Activated T-helper 9 cell treated with anti-CD3 and anti-CD28 coated beads, Interleukin-2, amount 50 U/mL, for 16 hours (primary cell): Measurements from ENCODE around the gene PUS10.
A peak's percentile ranks its signal among the peaks of the same experiment; 100 is the strongest.
"Not testable (repeated sequence)": the region's sequence is repeated elsewhere in the genome, so short reads cannot be mapped to it uniquely, and the experiment has no call there.

Experiments
- DNase-seq: peaks from one replicate; pipeline ENCODE4 v3.0.0-alpha.2; 2020; ENCODE audit warnings: low read depth

PUS10 gene

DNA sequence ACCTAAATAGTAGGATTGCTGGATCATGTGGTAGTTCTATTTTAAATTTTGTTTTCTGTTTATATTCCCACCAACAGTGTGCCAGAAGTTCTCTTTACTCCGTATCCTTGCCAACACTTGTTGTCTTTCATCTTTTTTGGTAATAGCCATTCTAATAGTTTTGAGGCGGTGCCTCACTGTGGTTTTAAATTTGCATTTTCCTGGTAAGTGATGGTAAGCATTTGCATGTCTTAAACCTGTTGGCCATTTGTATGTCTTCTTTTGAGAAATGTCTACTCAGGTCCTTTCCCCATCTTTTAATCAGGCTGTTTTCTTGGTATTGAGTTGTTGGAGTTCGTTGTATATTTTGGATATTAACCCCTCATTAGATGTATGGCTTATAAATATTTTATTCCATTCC lies 85.1 kb downstream of the PUS10 start:
- no peak for DNase-seq

DNA sequence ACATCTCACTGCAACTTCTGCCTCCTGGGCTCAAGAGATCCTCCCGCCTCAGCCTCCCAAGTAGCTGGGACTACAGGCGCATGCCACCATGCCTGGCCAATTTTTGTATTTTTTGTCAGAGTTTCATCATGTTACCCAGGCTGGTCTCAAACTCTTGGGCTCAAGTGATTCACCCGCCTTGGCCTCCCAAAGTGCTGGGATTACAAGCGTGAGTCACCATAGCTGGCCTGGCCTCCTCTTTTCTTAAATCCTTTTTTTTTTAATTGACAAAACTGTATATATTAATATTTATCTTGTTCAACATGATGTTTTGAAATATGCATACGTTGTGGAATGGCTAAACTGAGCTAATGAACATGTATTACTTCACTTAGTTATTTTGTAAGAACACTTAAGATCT lies 86.0 kb downstream of the PUS10 start:
- not testable (repeated sequence) for DNase-seq

DNA sequence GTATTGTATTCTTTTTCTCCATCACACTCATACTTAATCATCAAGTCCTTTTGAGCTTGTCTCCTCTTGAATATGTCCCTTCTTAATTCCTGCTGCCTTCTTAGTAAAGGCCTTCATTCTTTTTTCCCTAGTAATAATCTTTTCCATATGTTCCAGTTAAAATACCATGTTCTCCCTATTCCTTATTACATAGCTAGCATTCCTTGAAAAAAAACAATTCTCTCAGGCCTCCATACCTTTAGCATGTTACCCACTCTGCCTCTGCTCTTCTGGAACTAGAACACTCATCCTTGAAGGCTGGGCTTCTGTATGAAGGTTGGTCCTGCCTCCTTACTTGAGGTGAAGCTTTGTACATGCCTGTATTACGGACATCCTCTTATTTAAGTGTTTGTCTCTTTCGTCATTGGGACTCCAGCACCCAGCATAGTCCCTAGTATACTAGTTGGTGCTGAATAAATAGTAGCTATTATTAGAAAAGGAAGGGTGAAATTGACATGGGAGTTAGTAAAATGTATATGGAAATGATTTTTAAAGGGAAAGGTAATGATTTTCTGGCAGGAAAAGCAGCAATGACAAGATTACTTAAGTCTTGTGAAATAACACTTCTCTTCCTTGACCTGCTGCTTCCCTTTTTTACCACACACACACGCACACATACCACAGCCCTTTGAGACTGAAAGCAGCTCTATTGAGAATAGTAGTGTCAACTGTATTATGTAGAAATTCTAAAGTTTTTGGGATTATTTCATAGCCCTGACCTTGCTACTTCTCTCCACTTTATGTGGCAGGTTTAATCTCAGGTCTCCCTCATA lies 91.1 kb downstream of the PUS10 start:
- DNase-seq, result no peak

DNA sequence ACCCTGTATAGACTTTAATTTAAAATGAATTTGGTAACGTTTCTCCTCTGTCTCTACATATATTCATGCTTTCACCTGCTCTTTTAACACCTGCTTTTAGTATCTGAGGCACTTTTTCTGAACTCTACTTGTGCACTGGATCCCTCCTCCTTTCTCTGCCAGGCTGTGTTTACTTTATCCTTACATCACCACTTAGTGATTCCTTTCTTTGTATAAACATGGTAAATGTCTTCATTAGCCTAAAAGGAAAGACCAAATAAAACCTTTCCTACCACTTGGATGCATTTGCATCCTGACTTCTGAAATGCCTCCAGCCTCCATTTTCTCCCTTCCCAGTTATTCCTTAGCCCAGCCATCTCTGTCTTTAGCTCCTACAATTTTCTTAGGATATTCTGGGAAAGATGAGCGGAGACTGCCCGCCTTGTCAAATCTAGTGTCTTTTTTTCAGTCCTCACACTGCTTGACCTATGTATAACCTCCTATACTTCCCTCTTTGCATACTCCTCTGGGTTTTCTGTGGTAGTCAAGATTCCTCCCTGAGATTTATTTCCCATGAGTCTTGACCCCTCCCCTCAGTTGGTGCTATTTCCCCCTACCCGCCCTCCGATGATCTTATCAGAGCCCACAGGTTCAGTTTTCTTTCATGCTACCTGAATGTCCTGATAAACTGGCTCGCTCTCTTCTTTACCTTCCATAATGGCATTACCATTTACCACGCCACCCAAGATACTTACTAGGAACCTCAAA lies 91.9 kb downstream of the PUS10 start:
- DNase-seq, result no peak

DNA sequence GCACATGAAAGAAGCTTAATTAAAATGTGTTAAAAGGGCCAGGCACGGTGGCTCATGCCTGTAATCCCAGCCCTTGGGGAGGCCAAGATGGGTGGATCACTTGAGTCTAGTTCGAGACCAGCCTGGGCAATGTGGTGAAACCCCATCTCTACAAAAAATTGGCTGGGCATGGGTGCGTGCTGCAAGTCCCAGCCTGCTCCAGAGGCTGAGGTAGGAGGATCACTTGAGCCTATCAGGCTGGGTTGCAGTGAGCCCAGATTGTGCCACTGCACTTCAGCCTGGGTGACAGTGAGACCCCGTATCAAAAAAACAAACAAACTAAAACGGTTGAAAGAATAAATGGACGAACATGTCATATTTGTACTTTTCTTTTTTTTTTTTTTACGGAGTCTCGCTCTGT lies 110.7 kb downstream of the PUS10 start:
- no peak for DNase-seq

DNA sequence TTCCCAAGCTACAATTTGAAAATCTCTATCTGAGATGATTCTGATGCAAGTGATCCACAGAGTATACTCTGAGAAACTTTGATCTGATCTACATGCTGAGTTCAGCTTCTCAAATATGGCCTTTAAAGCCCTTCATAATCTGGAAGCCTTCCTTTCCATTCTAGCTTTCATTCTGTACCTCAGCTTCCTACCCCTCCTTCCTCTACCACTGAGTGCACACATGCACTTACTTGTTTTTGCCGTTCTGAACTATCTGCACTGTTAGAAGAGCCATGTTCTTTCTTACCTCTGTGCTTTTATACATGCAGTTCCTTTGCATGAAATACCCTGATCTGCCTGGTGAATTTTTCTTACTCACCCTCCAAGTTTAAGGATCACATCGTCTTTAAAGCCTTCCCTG lies 111.7 kb downstream of the PUS10 start:
- no peak for DNase-seq

DNA sequence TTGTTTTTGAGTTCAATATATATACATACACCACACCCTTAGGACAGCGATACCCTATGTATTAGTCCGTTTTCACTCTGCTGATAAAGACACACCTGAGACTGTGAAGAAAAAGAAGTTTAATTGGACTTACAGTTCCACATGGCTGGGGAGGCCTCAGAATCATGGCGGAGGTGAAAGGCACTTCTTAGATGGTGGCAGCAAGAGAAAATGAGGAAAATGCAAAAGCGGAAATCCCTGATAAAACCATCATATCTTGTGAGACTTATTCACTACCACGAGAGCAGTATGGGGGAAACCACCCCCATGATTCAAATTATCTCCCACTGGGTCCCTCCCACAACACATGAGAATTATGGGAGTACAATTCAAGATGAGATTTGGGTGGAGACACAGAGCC lies 112.2 kb downstream of the PUS10 start:
- not testable (repeated sequence) for DNase-seq

DNA sequence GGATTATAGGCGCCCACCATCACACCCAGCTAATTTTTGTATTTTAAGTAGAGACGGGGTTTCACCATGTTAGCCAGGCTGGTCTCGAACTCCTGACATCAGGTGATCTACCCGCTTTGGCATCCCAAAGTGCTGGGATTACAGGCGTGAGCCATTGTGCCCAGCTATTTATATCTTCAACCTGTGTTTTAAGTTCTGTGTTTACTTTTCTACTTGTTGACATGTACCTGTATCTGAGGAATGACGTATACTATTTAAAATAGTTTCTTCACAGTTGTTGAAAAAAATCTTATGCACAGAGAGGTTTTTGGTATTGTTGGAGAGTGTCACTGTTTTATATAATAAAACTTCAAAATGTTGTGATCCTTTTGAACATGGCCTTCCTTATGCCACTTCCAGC lies 116.8 kb downstream of the PUS10 start:
- not testable (repeated sequence) for DNase-seq

DNA sequence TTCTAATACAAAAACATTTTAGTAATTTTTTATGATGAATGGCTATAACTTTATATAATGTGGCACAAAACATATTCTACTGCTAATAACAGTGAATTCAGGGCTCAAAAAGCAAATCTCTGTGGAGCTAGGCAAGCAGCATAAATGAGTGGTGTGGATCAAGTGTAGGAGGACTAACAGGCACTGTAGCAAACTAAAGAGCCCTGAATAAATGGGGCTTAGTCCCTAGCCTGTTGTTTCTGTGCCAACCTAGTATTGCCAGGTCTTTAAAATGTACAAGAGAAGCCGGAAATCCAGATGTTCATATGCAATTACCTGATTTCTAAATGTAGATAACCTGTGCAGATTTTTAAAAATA lies 118.2 kb downstream of the PUS10 start:
- DNase-seq, result no peak

DNA sequence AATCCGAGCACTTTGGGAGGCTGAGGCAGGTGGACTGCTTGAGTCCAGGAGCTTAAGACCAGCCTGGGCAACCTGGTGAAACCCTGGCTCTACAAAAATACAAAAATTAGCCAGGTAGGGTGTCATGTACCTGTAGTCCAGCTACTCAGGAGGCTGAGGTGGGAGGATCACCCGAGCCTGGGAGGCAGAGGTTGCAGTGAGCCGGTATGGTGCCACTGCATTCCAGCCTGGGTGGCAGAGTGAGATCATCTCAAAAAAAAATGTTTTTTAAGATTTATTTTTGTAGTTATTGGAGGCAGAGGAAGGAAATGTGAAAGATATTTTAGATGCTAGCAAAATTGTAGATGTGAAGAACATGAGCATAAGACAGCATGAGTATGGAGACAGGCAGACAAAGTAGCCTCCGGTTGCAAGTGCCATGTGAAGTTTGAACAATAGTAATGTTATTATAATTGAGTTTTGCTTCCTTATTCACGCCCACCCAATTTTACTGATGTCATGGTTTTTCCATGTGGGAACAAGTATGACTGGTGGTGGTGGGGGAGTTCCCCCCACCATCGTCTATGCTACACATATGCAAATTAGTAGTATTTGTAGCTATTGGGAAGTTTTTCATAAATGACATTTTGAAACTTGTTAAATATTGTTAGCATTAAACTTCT lies 118.7 kb downstream of the PUS10 start:
- peak; percentile 23 for DNase-seq

DNA sequence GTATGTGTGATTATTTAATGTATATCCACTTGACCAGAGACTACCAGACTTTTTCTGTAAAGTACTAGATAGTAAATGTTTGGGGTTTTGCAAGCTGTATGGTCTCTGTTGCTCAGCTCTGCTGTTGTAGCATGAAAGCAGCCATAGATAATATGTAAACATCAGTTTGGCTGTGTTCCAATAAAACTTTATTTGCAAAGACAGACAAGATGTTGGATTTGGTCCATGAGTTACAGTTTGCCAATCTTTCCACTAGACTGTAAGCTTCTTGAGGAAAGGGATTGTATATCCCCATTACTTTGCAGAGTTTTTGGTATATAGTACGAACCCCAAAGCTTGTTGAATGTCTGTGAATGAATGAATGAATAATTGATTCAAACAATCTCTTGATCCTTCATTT lies 119.5 kb downstream of the PUS10 start:
- no peak for DNase-seq
